Panc1 (cell line): ENCODE measurements around the gene ACSL1. TPM values are rescaled to one million over a fixed set of nuclear protein-coding genes. Genes with fewer than 3 reads are reported as not detected.

Source experiments
- ATAC-seq: fragments of 200-7000 bp; cut with Tn5 transposase; 2 replicates; pipeline ENCODE4 v1.9.1; 2020; ENCODE audit warnings: mild to moderate bottlenecking, moderate library complexity
- BruUV-seq: library from RNA; stranded (reverse); fragments of 400-500 nt; replicated peaks from 2 replicates; lab custom pipeline; 2021; lab: Mats Ljungman, UMichigan
- CTCF ChIA-PET: fragments of 300-600 bp; sonication (Branson Sonifier 250); formaldehyde crosslinking; loops from one replicate; lab custom pipeline; 2022; ENCODE audit warnings: antibody characterized with exemption; lab: Charles Lee
- POLR2A ChIA-PET: fragments of 300-600 bp; sonication (Branson Sonifier 250); formaldehyde crosslinking; loops from one replicate; lab custom pipeline; 2022; ENCODE audit warnings: antibody characterized with exemption; lab: Charles Lee
- DNase-seq: peaks from one replicate; pipeline ENCODE4 v3.0.0-alpha.2; 2010; ENCODE audit warnings: low read depth, low spot score
- H3K27ac ChIP-seq: 2 replicates; pipeline ENCODE4 v1.5.1; 2011; ENCODE audit warnings: mild to moderate bottlenecking, low read length, inconsistent platforms
- H3K27me3 ChIP-seq: fragments of 200-500 bp; sonication (Bioruptor generic); 2 replicates; pipeline ENCODE4 v1.6.0; 2014; ENCODE audit warnings: low read length, inconsistent platforms; ENCODE audit not compliant: control insufficient read depth, insufficient read depth
- H3K36me3 ChIP-seq: fragments of 200-500 bp; sonication (Bioruptor generic); 2 replicates; pipeline ENCODE4 v1.5.1; 2014; ENCODE audit warnings: inconsistent platforms, mild to moderate bottlenecking, low read length, moderate library complexity; ENCODE audit not compliant: control insufficient read depth, insufficient read depth
- H3K4me1 ChIP-seq: 2 replicates; pipeline ENCODE4 v1.5.1; 2011; ENCODE audit warnings: inconsistent platforms, mild to moderate bottlenecking, low read length, moderate library complexity; ENCODE audit not compliant: control insufficient read depth, insufficient read depth
- H3K4me3 ChIP-seq, 2 experiments: 2 replicates each; pipeline ENCODE4 v1.5.1; 2011 to 2012; ENCODE audit warnings: low read depth in 2 of 2, low read length in 2 of 2, mild to moderate bottlenecking in 2 of 2, inconsistent platforms in 1 of 2, moderate library complexity in 1 of 2
- H3K9me3 ChIP-seq: fragments of 200-500 bp; sonication (Bioruptor generic); 2 replicates; pipeline ENCODE4 v1.5.1; 2014; ENCODE audit warnings: low read depth, mild to moderate bottlenecking, inconsistent platforms, low read length, moderate library complexity; ENCODE audit not compliant: control insufficient read depth, insufficient read depth
- POLR2AphosphoS5 ChIP-seq: IDR thresholded peaks from 2 replicates; pipeline ENCODE4 v1.6.1; 2012; ENCODE audit warnings: mild to moderate bottlenecking, low read depth, low read length, moderate library complexity
- SIN3A ChIP-seq: IDR thresholded peaks from 2 replicates; pipeline ENCODE4 v1.6.1; 2012; ENCODE audit warnings: low read depth, mild to moderate bottlenecking, low read length, moderate library complexity, borderline replicate concordance; ENCODE audit not compliant: insufficient read depth
- TCF7L2 ChIP-seq: IDR thresholded peaks from 2 replicates; pipeline ENCODE4 v1.6.1; 2011; ENCODE audit warnings: mild to moderate bottlenecking, low read depth, low read length, inconsistent platforms
- in situ Hi-C: cut with HindIII; loops from 2 replicates; pipeline ENCODE4 v1.10.0; 2016; ENCODE audit warnings: low sequenced_read_pairs, low pct_unique_long_range_greater_than_20kb
- intact Hi-C: fragments of 100-400 bp; cut with micrococcal nuclease; formaldehyde crosslinking; loops from one replicate; pipeline ENCODE4 v1.10.0; 2022; ENCODE audit not compliant: unreplicated experiment
- total RNA-seq: library from RNA; stranded (reverse); gene quantifications from one replicate; pipeline ENCODE4 v1.2.1, GENCODE V29; 2021; ENCODE audit not compliant: unreplicated experiment
- TF ChIP-seq, protein P1 (sequence below), 2 experiments: IDR thresholded peaks; 2 replicates each; pipeline ENCODE4 v1.6.1; 2011 to 2012; ENCODE audit warnings: low read depth in 2 of 2, control low read depth in 1 of 2, low read length in 1 of 2, mild to moderate bottlenecking in 1 of 2, moderate library complexity in 1 of 2; ENCODE audit not compliant: insufficient read depth in 1 of 2
- TF ChIP-seq, protein P2 (sequence below): fragments of 450-650 bp; IDR thresholded peaks from 2 replicates; pipeline ENCODE4 v1.5.1; 2017; ENCODE audit warnings: mild to moderate bottlenecking

The ACSL1 gene
- total RNA-seq, 1 experiment from 2014 or later: 15.4 TPM

DNA sequence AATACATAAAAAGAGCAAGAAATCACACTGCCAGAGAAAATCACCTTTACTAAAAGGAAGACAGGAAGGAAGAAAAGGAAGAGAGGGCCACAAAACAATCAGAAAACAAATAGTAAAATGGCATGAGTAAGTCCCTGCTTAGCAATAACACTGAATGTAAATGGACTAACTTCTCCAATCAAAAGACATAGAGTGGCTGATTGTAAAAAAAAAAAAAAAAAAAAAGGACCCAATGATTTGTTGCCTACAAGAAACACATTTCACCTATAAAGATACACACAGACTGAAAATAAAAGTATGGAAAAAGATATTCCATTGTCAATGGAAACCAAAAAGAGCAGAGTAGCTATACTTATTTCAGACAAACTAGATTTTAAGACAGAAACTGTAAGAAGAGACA lies 104.5 kb downstream of the ACSL1 start:
- no TSS peak for BruUV-seq

DNA sequence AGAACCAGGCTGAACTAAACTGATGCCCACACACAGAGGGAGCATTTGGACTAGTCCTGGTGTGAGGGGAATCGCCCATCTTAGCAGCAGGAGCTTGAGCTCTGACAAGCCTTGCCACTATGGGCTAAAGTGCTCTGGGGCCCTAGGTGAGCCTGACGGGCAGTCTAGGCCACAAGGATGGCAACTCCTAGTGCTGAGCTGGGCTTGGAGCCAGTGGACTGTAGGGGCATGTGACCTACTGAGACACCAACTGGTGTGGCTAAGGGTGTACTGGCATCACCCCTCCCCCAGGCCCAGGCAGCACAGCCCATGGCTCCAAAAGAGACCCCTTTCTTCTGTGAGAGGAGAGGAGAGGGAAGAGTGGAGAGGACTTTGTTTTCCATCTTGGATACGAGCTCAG lies 106.4 kb downstream of the ACSL1 start:
- DNase-seq (no peak), ATAC-seq (no peak)
- intact Hi-C loops: no loop called here
- no TSS peak for BruUV-seq
- H3K36me3 ChIP-seq: peaks cover 8% of the 10 kb centered on the region
- H3K4me1 ChIP-seq: no peaks in the 10 kb centered on the region
- H3K4me3 ChIP-seq: no peak overlapping the region
- H3K27me3 ChIP-seq: no peaks in the 10 kb centered on the region
- ChIA-PET CTCF (no interaction called here), POLR2A (no interaction called here)
- H3K9me3 ChIP-seq: no peaks in the 10 kb centered on the region
- TF ChIP-seq POLR2AphosphoS5 (no peak), TCF7L2 (no peak), SIN3A (no peak)
- TF ChIP-seq, protein P1, sequence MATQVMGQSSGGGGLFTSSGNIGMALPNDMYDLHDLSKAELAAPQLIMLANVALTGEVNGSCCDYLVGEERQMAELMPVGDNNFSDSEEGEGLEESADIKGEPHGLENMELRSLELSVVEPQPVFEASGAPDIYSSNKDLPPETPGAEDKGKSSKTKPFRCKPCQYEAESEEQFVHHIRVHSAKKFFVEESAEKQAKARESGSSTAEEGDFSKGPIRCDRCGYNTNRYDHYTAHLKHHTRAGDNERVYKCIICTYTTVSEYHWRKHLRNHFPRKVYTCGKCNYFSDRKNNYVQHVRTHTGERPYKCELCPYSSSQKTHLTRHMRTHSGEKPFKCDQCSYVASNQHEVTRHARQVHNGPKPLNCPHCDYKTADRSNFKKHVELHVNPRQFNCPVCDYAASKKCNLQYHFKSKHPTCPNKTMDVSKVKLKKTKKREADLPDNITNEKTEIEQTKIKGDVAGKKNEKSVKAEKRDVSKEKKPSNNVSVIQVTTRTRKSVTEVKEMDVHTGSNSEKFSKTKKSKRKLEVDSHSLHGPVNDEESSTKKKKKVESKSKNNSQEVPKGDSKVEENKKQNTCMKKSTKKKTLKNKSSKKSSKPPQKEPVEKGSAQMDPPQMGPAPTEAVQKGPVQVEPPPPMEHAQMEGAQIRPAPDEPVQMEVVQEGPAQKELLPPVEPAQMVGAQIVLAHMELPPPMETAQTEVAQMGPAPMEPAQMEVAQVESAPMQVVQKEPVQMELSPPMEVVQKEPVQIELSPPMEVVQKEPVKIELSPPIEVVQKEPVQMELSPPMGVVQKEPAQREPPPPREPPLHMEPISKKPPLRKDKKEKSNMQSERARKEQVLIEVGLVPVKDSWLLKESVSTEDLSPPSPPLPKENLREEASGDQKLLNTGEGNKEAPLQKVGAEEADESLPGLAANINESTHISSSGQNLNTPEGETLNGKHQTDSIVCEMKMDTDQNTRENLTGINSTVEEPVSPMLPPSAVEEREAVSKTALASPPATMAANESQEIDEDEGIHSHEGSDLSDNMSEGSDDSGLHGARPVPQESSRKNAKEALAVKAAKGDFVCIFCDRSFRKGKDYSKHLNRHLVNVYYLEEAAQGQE (IDR thresholded peaks at IDR 0.05; ENCODE audit: insufficient read depth in 1 of 2, low read depth in 2 of 2, low read length in 1 of 2): no peak
- TF ChIP-seq, protein P2, sequence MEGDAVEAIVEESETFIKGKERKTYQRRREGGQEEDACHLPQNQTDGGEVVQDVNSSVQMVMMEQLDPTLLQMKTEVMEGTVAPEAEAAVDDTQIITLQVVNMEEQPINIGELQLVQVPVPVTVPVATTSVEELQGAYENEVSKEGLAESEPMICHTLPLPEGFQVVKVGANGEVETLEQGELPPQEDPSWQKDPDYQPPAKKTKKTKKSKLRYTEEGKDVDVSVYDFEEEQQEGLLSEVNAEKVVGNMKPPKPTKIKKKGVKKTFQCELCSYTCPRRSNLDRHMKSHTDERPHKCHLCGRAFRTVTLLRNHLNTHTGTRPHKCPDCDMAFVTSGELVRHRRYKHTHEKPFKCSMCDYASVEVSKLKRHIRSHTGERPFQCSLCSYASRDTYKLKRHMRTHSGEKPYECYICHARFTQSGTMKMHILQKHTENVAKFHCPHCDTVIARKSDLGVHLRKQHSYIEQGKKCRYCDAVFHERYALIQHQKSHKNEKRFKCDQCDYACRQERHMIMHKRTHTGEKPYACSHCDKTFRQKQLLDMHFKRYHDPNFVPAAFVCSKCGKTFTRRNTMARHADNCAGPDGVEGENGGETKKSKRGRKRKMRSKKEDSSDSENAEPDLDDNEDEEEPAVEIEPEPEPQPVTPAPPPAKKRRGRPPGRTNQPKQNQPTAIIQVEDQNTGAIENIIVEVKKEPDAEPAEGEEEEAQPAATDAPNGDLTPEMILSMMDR: no peak
- H3K27ac ChIP-seq: no peak overlapping the region
- in situ Hi-C loops: no loop called here

More for the DNA sequence above, 104.5 kb downstream of the ACSL1 start:
- Histone ChIP-seq H3K27me3 (no peaks in the 10 kb centered on the region), H3K27ac (no peak overlapping the region), H3K36me3 (peaks cover 13% of the 10 kb centered on the region), H3K9me3 (no peaks in the 10 kb centered on the region), H3K4me3 (no peak overlapping the region), H3K4me1 (no peaks in the 10 kb centered on the region)
- POLR2A ChIA-PET: no interaction called here
- no peak for TF ChIP-seq POLR2AphosphoS5
- TF ChIP-seq TCF7L2: no peak
- no peak for TF ChIP-seq SIN3A
- TF ChIP-seq, protein P2: no peak
- CTCF ChIA-PET: no interaction called here
- intact Hi-C loops (no loop called here), in situ Hi-C loops (no loop called here)
- no peak for ATAC-seq
- DNase-seq: no peak
